GM18502 (cell line): ENCODE measurements around the gene MOSPD2.

Source experiments
- ATAC-seq: cut with Tn5 transposase; IDR thresholded peaks from one replicate; pipeline ENCODE4 v1.9.1; 2021; ENCODE audit warnings: mild to moderate bottlenecking; ENCODE audit not compliant: unreplicated experiment, poor library complexity

Gene MOSPD2

GRCh38 chrX:14872851-14873675 lies at the start of gene MOSPD2, which contains the start of gene FANCB:
Gene MOSPD2 (plus strand): TSS chrX:14873421. CDS start chrX:14873529, 108 bp downstream.
Gene FANCB (minus strand): TSS chrX:14873069. CDS start chrX:14865510, 7,559 bp downstream.
- peak; percentile 96 for ATAC-seq

DNA sequence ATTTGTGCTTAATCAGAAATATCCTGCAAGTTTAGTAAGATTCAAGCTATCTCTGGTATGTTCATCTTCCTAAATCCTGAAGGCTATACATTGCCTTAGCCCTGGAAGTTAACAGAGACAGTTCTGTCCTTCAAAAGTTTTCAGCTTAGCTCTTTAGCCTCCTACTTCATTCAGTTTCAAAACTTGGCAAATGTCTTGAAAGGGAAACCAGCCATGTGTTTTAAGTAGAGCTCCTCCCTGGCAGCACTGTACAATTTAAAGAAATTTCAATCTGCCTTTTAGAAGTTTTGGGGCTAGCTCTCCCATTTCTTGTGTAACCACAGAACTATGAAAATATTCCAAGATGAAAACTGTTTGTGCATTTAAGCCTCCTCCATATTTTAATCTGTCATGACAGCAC lies 47.4 kb upstream of the MOSPD2 start:
- no peak for ATAC-seq

DNA sequence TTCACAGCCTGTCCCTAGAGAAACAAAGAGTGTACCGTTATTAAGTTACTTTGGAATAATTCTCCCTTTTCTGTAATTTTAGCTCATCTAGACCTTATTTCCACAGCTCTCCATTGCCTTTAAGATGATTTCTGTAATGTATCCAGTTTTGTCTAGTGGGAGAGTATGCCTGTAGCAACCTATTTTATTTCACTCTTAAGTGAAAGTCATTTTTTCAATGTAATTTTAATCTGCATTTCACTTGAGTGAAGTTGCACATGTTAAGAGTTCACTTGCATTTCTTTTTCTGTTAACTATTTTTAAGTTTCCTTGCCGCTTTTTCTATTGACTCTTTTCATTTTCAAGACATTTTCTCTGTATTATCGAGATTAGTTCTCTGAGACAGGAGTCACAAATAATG lies 46.9 kb upstream of the MOSPD2 start:
- no peak for ATAC-seq

- ATAC-seq = no peak
These were observed 43.6 kb upstream of the MOSPD2 start for GRCh38 chrX:14829643-14830042.

GRCh38 chrX:14832151-14832550 lies 41.1 kb upstream of the MOSPD2 start:
- ATAC-seq = no peak

- ATAC-seq = no peak
These were observed 40.6 kb upstream of the MOSPD2 start for GRCh38 chrX:14832586-14832985.

GRCh38 chrX:14837155-14837554 lies 36.1 kb upstream of the MOSPD2 start:
- ATAC-seq = peak; percentile 46

DNA sequence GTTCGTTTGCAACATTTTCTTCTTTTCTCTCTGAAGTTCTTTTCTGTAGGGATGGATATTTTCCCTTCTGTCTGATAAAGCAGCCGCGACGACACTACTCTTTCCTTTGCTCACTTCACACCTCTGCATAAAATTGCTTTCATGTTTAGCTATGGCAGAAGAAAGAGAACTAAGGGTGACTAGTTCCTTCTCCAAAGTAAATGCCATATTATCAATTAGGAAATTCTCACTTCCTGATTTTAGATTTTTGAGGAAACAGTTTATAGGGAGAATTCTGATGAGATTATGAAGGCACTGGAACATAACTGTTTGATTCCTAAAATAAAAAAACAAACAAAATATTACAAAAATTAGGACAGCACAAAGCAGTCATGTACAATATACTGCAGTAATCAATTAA lies 29.6 kb upstream of the MOSPD2 start:
- ATAC-seq = no peak

GRCh38 chrX:14851526-14851925 lies 21.7 kb upstream of the MOSPD2 start:
- no peak for ATAC-seq

DNA sequence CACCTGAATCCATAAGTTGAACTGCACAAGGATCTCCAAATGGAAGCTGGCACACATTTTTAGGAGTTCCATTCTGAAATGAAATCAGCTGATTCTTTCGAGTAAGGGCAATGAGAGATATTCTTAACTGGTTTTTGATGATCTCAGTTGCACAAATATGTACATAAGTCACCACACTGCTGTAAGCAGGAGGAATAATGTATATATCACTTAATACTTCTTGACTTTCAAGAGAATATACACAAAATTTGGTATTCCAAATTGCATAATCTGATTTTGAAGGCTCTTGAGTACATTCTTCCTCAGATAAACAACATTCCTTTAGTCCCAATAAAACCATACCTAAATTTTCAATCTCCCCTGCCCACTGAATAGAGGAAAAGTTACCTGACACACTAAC lies 8.6 kb upstream of the MOSPD2 start:
- ATAC-seq = no peak

DNA sequence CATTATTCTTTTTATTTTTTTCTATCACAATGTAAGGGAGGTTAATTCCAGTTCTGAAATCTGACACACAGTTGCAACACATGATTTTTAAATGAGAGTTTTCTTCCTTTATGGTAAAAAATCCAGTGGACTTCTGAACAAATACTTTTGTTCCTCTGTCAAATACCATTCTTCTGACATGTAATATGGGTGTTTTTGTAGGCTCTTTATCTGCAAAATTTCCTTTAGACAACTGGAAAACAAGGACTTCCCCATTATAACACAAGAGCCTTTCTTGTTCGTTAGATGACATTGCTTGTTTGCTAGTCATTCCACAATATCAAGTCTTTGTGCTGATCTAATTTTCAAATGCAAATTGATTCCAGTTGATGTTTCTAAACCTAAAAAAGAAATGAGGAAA lies 8.0 kb upstream of the MOSPD2 start:
- no peak for ATAC-seq

DNA sequence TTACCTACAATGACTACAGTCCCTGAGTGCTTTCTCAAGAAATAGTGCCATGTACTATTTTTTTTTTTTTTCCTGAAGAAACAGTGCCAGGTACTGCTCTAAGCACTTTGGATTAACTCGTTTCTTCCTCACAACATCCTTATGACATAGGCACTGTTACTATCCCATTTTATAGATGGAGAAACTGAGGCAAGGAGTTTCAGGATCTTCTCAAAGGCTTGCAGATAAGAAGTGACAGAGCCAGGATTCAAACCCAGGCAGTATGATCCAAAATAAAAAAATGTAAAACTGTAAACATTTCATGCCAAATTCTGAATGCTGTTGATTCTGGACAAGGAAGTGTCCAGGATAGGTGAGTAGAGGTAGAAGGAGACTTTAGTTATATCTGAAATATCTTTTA lies 1.5 kb upstream of the MOSPD2 start:
- ATAC-seq = no peak

- no peak for ATAC-seq
These were observed 866 bp upstream of the MOSPD2 start for GRCh38 chrX:14872355-14872754.

DNA sequence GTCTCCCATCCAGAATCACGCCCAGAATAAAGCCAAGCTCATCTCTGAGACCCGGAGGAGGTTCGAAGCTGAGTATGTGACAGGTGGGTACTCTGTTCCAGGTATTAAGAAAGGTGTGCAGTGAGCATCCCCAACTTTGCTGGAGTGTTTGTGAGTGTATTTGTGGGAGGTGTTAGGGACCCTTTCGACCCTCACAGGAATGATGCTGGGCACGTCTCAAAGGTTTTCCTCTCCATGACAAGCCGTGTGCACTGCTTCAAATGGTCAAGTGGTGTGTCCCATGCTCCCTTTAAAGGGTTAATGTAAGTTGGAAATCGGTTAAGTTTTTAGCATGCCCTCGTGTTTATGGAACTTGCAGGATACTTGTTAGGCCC lies 442 bp downstream of the MOSPD2 start:
- no peak for ATAC-seq

DNA sequence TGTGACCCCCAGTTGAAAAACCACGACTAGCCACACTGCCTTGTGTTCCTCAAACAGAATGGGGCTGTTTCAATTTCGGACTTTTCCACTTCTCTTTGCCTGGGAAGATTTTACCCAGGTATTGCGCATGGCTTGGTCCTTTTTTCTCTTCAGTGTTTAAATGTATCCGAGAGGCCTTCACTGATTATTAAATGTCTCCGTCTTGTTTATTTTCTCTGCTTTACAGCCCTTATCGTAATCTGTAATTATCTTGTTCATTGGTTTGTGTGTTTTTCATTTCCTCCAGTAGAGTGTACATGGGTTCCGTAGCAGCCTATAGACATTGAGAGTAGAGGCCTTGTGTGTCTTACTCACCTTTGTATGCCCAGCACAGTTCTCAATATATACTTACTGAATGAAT lies 2.4 kb downstream of the MOSPD2 start:
- no peak for ATAC-seq

GRCh38 chrX:14883826-14884225 lies 10.6 kb downstream of the MOSPD2 start:
- ATAC-seq = no peak

- ATAC-seq = no peak
These were observed 11.5 kb downstream of the MOSPD2 start for GRCh38 chrX:14884714-14885113.

- ATAC-seq = no peak
These were observed 13.0 kb downstream of the MOSPD2 start for GRCh38 chrX:14886252-14886651.

GRCh38 chrX:14896273-14896672 lies 23.1 kb downstream of the MOSPD2 start:
- ATAC-seq = peak; percentile 50

GRCh38 chrX:14897042-14897441 lies 23.8 kb downstream of the MOSPD2 start:
- no peak for ATAC-seq

DNA sequence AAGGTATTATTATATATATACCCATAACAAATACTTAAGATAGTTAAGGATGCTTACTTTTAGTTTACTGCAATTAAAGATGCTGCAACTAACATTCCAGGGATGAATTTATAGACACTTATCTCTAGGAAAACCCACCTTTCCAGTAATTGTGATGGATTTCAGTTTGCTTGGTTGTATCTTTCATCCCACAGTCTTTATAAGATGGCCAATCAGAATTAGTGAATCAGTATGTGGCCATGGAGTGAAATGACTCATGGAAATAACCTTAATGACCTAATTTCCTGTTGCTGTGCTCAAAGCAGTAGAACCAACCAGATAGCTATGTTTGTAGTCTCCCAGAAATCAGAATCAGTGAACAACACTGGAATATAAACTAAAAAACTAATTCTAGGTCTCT lies 26.4 kb downstream of the MOSPD2 start:
- peak; percentile 90 for ATAC-seq

- no peak for ATAC-seq
These were observed 29.3 kb downstream of the MOSPD2 start for GRCh38 chrX:14902537-14902936.
